GM23248 (cell line): ENCODE measurements around the gene NAA16.

ENCODE experiments used
- EZH2 ChIP-seq: fragments of 200-600 bp; sonication (generic); IDR thresholded peaks from 2 replicates; pipeline ENCODE4 v1.6.1; 2018; ENCODE audit warnings: antibody characterized with exemption, mild to moderate bottlenecking; ENCODE audit not compliant: insufficient read depth, poor library complexity, severe bottlenecking
- EZH2phosphoT487 ChIP-seq: fragments of 200-600 bp; sonication (generic); IDR thresholded peaks from 2 replicates; pipeline ENCODE4 v1.6.1; 2018; ENCODE audit warnings: antibody characterized with exemption, moderate library complexity, mild to moderate bottlenecking, low read depth; ENCODE audit not compliant: insufficient read depth

- TF ChIP-seq EZH2 (no peak), EZH2phosphoT487 (peak; percentile 91)
Measured at GRCh38 chr13:41284512-41285288, 26.4 kb upstream of the NAA16 start.
